HepG2 (cell line): Measurements from ENCODE around the gene TMEM256. TPM values are rescaled to one million over a fixed set of nuclear protein-coding genes. Genes with fewer than 3 reads are reported as not detected.

Source experiments
- ATAC-seq: fragments of 200-7000 bp; cut with Tn5 transposase; 3 replicates; pipeline ENCODE4 v1.9.1; 2020; ENCODE audit warnings: mild to moderate bottlenecking, moderate library complexity
- BruUV-seq: library from RNA; stranded (reverse); fragments of 400-500 nt; replicated peaks from 2 replicates; lab custom pipeline; 2021; lab: Mats Ljungman, UMichigan
- CTCF ChIA-PET: fragments of 300-600 bp; formaldehyde crosslinking; extraction: SDS; loops from one replicate; lab custom pipeline; 2021; ENCODE audit warnings: low total read pairs, inconsistent platforms, low intra/inter-chr PET ratio; lab: Yijun Ruan, JAX
- POLR2A ChIA-PET: fragments of 350-600 bp; sonication (Branson Sonifier 250); formaldehyde crosslinking; loops from one replicate; lab custom pipeline; 2020; ENCODE audit warnings: antibody characterized with exemption, inconsistent platforms; lab: Yijun Ruan, JAX
- DNase-seq: peaks from one replicate; pipeline ENCODE4 v3.0.0-alpha.2; 2015; ENCODE audit warnings: low spot score
- FAIRE-seq: peaks from 3 replicates; lab custom pipeline; 2011; peaks lifted over from hg19 to GRCh38; lab: Jason Lieb, UNC
- H2AFZ ChIP-seq: one replicate; pipeline ENCODE4 v1.6.1; 2011; ENCODE audit warnings: low read length, inconsistent platforms
- H3K27ac ChIP-seq: fragments of 300-600 bp; 3 replicates; pipeline ENCODE4 v1.8.0; 2011; ENCODE audit warnings: mixed run types, mild to moderate bottlenecking, mixed read lengths, low read length, inconsistent platforms; ENCODE audit not compliant: insufficient read depth; ENCODE audit errors: extremely low read length
- H3K27me3 ChIP-seq, 2 experiments: fragments of 200-600 bp in 1 of 2; 2 replicates in 1 of 2; 3 replicates in 1 of 2; pipeline versions ENCODE4 v1.6.0 to v1.8.0; 2011; ENCODE audit warnings: low read length in 2 of 2, mild to moderate bottlenecking in 2 of 2, moderate library complexity in 2 of 2, inconsistent platforms in 1 of 2; ENCODE audit not compliant: insufficient read depth in 2 of 2, control insufficient read depth in 1 of 2
- H3K36me3 ChIP-seq, 2 experiments: fragments of 200-600 bp in 1 of 2; replicated peaks in 1 of 2; 2 replicates in 1 of 2; 3 replicates in 1 of 2; pipeline versions ENCODE4 v1.5.1 to v1.8.0; 2011; ENCODE audit warnings: low read length in 2 of 2, inconsistent platforms in 1 of 2; ENCODE audit not compliant: insufficient read depth in 2 of 2, control insufficient read depth in 1 of 2
- H3K4me1 ChIP-seq: 2 replicates; pipeline ENCODE4 v1.5.1; 2012; ENCODE audit warnings: low read length, inconsistent platforms; ENCODE audit not compliant: insufficient read depth
- H3K4me2 ChIP-seq: 2 replicates; pipeline ENCODE4 v1.6.0; 2011; ENCODE audit warnings: low read depth, low read length, inconsistent platforms
- H3K4me3 ChIP-seq, 3 experiments: fragments of 200-600 bp in 1 of 3; sonication (generic), shearing (Covaris generic) in 1 of 3; replicated peaks in 1 of 3; 2 replicates each; pipeline ENCODE4 v1.5.1; 2011 to 2016; ENCODE audit warnings: low read length in 3 of 3, inconsistent platforms in 2 of 3, low read depth in 2 of 3, mild to moderate bottlenecking in 2 of 3, control low read depth in 1 of 3, mixed read lengths in 1 of 3; ENCODE audit not compliant: insufficient read depth in 1 of 3
- H3K79me2 ChIP-seq: one replicate; pipeline ENCODE4 v1.6.1; 2011; ENCODE audit warnings: low read length, inconsistent platforms; ENCODE audit not compliant: insufficient read depth
- H3K9ac ChIP-seq: 2 replicates; pipeline ENCODE4 v1.6.0; 2011; ENCODE audit warnings: mild to moderate bottlenecking, low read depth, low read length, inconsistent platforms; ENCODE audit not compliant: insufficient read depth
- H3K9me3 ChIP-seq: 2 replicates; pipeline ENCODE4 v1.5.1; 2012; ENCODE audit warnings: mild to moderate bottlenecking, low read length
- H4K20me1 ChIP-seq: 2 replicates; pipeline ENCODE4 v1.6.0; 2011; ENCODE audit warnings: inconsistent platforms, mild to moderate bottlenecking, low read length, moderate library complexity; ENCODE audit not compliant: insufficient read depth
- FOSL2 ChIP-seq: sonication (generic); formaldehyde crosslinking; IDR thresholded peaks from 2 replicates; pipeline ENCODE4 v1.4.0; 2020; ENCODE audit warnings: missing genetic modification reagents
- HMG20A ChIP-seq: IDR thresholded peaks from 2 replicates; pipeline ENCODE4 v1.6.1; 2016; ENCODE audit warnings: borderline replicate concordance
- HNF4A ChIP-seq: sonication (generic); formaldehyde crosslinking; IDR thresholded peaks from 2 replicates; pipeline ENCODE4 v1.4.0; 2020; ENCODE audit warnings: missing genetic modification reagents
- LCORL ChIP-seq, 2 experiments: fragments of 450-650 bp in 1 of 2; sonication (generic) in 1 of 2; formaldehyde crosslinking in 1 of 2; IDR thresholded peaks; 2 replicates each; pipeline versions ENCODE4 v1.5.0 to v1.6.1; 2017 to 2020; ENCODE audit warnings: antibody characterized with exemption in 1 of 2, missing genetic modification reagents in 1 of 2
- TEAD3 ChIP-seq: optimal IDR thresholded peaks from 2 replicates; pipeline ENCODE3; 2016; ENCODE audit warnings: borderline replicate concordance
- ZFX ChIP-seq: sonication (generic); formaldehyde crosslinking; IDR thresholded peaks from 2 replicates; pipeline ENCODE4 v1.4.0; 2020; ENCODE audit warnings: mild to moderate bottlenecking, low read depth, missing genetic modification reagents, moderate library complexity
- ZNF354B ChIP-seq: sonication (generic); formaldehyde crosslinking; IDR thresholded peaks from 2 replicates; pipeline ENCODE4 v1.8.0; 2022; ENCODE audit warnings: mild to moderate bottlenecking, missing genetic modification reagents
- WGBS: methylation state at CpG from one replicate; pipeline ENCODE4 v1.1.6; 2017; ENCODE audit warnings: low lambda C conversion rate; 5-methylcytosine and 5-hydroxymethylcytosine counted together
- in situ Hi-C: cut with HindIII; loops from 2 replicates; pipeline ENCODE4 v1.10.0; 2017; ENCODE audit warnings: low pct_unique_long_range_greater_than_20kb; ENCODE audit not compliant: extremely low pct_ligation_motif_present
- intact Hi-C: fragments of 100-400 bp; cut with micrococcal nuclease; formaldehyde crosslinking; loops from one replicate; pipeline ENCODE4 v1.10.0; 2022; ENCODE audit not compliant: unreplicated experiment
- polyA plus RNA-seq, 8 experiments: library from polyadenylated mRNA; depleted of rRNA in 3 of 8; stranded (reverse) in 7 of 8; unstranded in 1 of 8; fragments of >200 nt; fragmentation: Illumina TruSeq in 4 of 8; extraction: Trizol in 4 of 8; gene quantifications; 2 replicates each; pipeline versions ENCODE4 v1.2.1 to v1.2.3, GENCODE V29; 2011 to 2016; ENCODE audit warnings: low read depth in 4 of 8, missing spikeins in 1 of 8, mixed read lengths in 1 of 8; ENCODE audit not compliant: insufficient read depth in 1 of 8
- total RNA-seq, 5 experiments: library from RNA; depleted of rRNA; stranded (reverse); fragments of >200 nt; fragmentation: Illumina TruSeq; extraction: Trizol; gene quantifications; 2 replicates each; pipeline ENCODE4 v1.2.3, GENCODE V29; 2016; ENCODE audit warnings: low read depth in 1 of 5
- TF ChIP-seq, protein P1 (sequence below): sonication (generic); formaldehyde crosslinking; IDR thresholded peaks from 2 replicates; pipeline ENCODE4 v1.5.0; 2020; ENCODE audit warnings: mild to moderate bottlenecking, missing genetic modification reagents

TMEM256 gene
- total and polyA plus RNA-seq, 2 of the 13 experiments (the other 11 are each of a cell fraction or from before 2014, with no cell fraction given): 231 to 252 TPM

GRCh38 chr17:7363311-7363710 lies 40.6 kb downstream of the TMEM256 start:
- peak; percentile 74 for FAIRE-seq
- WGBS: 1% methylated on average over 6 of the region's 6 CpGs
- no peak overlapping the region for H3K4me3 ChIP-seq
- no peak overlapping the region for H3K4me2 ChIP-seq
- DNase-seq: peak; percentile 69
- intact Hi-C loops (no loop called here), in situ Hi-C loops (no loop called here)
- ChIA-PET POLR2A (interaction anchor here (1.0 to 1.5 kb wide), 3 partner anchors 41 to 82 kb away, joined by 3 to 7 read pairs (median 6); partner anchors contain the start of genes TMEM102 and TMEM256), CTCF (no interaction called here)
- no peaks in the 10 kb centered on the region for H3K79me2 ChIP-seq
- H3K27me3 ChIP-seq: peaks cover 0 to 8% of the 10 kb centered on the region in 2 experiments; a peak in 2 of 5 replicates
- no peak overlapping the region for H3K9ac ChIP-seq
- 0 out of 2 replicates have a peak, but pooled peaks have one; percentile 16 for TF ChIP-seq ZFX (CRISPR knock-in tag)
- no peak for TF ChIP-seq ZNF354B
- TF ChIP-seq, protein P1, sequence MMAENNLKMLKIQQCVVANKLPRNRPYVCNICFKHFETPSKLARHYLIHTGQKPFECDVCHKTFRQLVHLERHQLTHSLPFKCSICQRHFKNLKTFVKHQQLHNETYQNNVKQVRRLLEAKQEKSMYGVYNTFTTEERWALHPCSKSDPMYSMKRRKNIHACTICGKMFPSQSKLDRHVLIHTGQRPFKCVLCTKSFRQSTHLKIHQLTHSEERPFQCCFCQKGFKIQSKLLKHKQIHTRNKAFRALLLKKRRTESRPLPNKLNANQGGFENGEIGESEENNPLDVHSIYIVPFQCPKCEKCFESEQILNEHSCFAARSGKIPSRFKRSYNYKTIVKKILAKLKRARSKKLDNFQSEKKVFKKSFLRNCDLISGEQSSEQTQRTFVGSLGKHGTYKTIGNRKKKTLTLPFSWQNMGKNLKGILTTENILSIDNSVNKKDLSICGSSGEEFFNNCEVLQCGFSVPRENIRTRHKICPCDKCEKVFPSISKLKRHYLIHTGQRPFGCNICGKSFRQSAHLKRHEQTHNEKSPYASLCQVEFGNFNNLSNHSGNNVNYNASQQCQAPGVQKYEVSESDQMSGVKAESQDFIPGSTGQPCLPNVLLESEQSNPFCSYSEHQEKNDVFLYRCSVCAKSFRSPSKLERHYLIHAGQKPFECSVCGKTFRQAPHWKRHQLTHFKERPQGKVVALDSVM (CRISPR knock-in tag): peak; percentile 83
- TF ChIP-seq TEAD3 (CRISPR knock-in tag): peak; percentile 12
- TF ChIP-seq HNF4A: 0 out of 2 replicates have a peak, but pooled peaks have one; percentile 21
- TF ChIP-seq LCORL (IDR thresholded peaks at IDR 0.05): 0 out of 2 replicates have a peak, but pooled peaks have one; percentile 24
- no peak for TF ChIP-seq LCORL (CRISPR knock-in tag; IDR thresholded peaks at IDR 0.05)
- peak; percentile 69 for TF ChIP-seq FOSL2 (CRISPR knock-in tag)
- no peak for TF ChIP-seq HMG20A (CRISPR knock-in tag)
- H4K20me1 ChIP-seq: no peaks in the 10 kb centered on the region
- H3K4me1 ChIP-seq: peaks cover 14% of the 10 kb centered on the region
- no TSS peak for BruUV-seq
- no peaks in the 10 kb centered on the region for H3K36me3 ChIP-seq
- no peak overlapping the region for H3K27ac ChIP-seq
- no peak overlapping the region for H2AFZ ChIP-seq
- no peaks in the 10 kb centered on the region for H3K9me3 ChIP-seq
- peak; percentile 83 for ATAC-seq
